ENCODE measurements around the gene PATZ1. TPM values are rescaled to one million over a fixed set of nuclear protein-coding genes. Genes with fewer than 3 reads are reported as not detected.

Gene PATZ1
- polyA plus RNA-seq, 4 donors: 37.5 to 82.6 (median 73.0) TPM

DNA sequence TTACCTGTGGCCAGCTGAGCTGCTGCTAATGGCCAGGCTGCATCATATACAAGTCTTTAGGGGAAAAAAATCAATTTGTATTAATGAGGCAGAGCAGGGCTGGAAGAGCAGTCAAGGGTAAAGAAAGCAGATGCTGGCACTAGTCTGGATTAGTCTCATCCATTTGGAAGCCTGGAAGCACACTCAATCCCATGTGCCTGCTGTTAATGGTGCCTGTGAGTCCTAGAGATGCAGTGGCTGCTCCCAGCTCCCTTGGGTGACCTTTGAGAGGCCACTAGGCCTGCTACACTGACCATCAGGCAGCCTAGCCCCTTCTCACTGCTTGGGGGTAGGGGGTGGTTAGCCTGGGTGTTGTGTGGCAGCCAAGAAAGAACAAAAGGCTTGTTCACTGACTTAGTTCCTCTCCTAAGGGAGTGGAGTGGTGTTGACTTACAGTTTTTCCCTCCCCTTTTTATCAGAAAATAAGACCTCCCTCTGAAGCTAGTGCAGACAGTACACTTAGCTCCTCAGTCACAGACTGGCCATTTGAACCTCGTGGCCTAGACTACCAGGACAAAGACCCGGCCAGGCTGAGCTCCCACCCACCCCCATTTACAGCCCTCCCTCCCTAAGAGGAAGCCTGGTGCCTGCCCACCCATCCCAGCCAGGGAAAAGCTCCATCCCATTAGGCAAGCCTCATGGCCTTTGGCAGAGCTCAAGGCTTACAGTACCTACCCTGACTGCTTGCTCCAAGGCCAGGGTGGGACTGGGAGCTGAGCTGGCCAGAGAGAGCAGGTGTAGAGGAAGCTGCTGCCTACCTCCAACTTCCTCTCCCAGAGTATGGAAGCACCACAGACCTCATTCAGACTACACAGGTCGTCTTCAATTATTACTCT, 61.6 kb downstream of the PATZ1 start:
- DNase-seq (ENCODE audit: low read depth in 4 of 4, low spot score in 3 of 4): no peak

DNA sequence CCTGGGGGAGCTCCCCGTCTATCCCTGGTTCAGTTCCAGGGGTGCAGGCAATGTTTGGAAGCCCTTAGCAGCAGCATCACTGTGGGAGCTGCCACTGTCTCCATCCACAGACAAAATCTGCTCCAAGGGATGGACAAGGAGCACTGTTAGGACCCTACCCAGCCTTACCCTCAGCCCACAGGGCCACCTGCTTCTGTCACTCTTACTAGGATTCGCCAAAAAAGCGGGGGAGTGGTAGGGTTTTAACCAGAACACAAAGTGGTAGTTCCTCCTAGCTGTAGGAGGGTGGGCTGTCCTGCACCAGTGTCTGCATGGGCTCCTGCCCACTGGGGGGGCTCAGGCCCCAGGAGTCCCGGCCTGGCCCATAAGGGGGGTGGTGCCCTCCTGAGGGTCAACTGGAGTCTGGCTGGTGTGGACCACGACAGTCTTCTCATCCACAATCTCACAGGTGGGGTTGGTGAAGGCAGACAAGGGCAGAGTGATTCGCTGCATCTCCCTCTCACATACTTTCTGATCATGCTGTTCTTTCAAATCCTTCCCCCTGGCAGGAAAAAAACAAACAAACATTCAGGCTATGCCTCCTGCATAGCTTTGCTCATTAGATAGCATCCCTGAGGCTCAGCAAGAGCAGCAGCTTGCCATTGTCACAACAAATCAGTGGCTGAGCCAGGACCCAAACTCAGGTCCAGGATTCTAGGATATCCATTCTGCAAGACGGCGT, 63.2 kb downstream of the PATZ1 start:
- DNase-seq (ENCODE audit: low read depth in 4 of 4, low spot score in 3 of 4): no peak

DNA sequence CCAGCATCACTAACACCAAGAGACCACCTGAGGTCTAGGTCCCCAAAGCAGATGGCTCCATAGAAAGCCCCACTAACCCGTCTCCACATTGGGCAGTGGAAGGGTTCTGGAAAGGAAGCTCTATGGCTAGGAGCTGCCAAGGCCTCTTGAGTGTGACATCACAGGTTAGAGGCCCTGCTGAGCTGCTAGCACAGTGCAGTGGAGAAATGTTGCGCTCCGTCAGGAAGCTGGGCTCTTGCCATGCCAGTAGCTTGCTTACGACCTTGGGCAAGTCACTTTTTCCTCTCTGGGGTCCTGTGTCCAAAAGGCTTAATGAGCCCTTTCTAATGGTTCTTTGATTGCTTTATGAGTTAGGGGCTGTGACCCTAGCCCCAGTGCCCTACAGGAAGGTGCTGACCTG, 64.4 kb downstream of the PATZ1 start:
- no peak for DNase-seq (ENCODE audit: low read depth in 4 of 4, low spot score in 3 of 4)

DNA sequence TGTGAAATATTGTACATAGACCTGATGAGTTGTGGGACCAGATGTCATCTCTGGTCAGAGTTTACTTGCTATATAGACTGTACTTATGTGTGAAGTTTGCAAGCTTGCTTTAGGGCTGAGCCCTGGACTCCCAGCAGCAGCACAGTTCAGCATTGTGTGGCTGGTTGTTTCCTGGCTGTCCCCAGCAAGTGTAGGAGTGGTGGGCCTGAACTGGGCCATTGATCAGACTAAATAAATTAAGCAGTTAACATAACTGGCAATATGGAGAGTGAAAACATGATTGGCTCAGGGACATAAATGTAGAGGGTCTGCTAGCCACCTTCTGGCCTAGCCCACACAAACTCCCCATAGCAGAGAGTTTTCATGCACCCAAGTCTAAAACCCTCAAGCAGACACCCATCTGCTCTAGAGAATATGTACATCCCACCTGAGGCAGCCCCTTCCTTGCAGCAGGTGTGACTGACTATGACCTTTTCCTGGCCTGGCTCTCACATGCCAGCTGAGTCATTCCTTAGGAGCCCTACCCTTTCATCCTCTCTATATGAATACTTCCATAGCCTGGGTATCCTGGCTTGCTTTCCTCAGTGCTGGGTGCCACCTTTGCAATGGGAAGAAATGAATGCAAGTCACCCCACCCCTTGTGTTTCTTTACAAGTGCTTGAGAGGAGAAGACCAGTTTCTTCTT, 66.2 kb downstream of the PATZ1 start:
- DNase-seq (ENCODE audit: low read depth in 4 of 4, low spot score in 3 of 4): no peak

DNA sequence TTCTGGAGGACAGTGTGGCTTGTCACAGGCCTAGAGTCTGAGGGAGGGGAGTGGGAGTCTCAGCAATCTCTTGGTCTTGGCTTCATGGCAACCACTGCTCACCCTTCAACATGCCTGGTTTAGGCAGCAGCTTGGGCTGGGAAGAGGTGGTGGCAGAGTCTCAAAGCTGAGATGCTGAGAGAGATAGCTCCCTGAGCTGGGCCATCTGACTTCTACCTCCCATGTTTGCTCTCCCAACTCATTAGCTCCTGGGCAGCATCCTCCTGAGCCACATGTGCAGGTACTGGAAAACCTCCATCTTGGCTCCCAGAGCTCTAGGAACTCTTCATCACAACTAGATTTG, 66.8 kb downstream of the PATZ1 start:
- DNase-seq (ENCODE audit: low read depth in 4 of 4, low spot score in 3 of 4): no peak

DNA sequence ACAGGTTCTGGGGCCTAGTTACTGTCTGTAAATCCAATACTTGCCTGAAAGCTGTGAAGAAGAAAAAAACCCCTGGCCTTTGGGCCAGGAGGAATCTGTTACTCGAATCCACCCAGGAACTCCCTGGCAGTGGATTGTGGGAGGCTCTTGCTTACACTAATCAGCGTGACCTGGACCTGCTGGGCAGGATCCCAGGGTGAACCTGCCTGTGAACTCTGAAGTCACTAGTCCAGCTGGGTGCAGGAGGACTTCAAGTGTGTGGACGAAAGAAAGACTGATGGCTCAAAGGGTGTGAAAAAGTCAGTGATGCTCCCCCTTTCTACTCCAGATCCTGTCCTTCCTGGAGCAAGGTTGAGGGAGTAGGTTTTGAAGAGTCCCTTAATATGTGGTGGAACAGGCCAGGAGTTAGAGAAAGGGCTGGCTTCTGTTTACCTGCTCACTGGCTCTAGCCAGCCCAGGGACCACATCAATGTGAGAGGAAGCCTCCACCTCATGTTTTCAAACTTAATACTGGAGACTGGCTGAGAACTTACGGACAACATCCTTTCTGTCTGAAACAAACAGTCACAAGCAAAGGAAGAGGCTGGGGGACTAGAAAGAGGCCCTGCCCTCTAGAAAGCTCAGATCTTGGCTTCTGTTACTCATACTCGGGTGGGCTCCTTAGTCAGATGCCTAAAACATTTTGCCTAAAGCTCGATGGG, 67.4 kb downstream of the PATZ1 start:
- DNase-seq (ENCODE audit: low read depth in 4 of 4, low spot score in 3 of 4): no peak

DNA sequence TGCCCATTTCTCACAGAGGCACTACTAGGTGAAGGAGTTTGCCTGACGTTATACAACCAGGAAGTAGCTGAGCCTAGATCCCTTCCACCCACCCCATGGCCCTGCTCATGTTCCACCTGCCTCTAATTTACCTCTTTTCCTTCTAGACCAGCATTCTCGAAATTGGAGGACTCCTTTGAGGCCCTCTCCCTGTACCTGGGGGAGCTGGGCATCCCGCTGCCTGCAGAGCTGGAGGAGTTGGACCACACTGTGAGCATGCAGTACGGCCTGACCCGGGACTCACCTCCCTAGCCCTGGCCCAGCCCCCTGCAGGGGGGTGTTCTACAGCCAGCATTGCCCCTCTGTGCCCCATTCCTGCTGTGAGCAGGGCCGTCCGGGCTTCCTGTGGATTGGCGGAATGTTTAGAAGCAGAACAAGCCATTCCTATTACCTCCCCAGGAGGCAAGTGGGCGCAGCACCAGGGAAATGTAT, 68.0 kb downstream of the PATZ1 start:
- DNase-seq (ENCODE audit: low read depth in 4 of 4, low spot score in 3 of 4): no peak

DNA sequence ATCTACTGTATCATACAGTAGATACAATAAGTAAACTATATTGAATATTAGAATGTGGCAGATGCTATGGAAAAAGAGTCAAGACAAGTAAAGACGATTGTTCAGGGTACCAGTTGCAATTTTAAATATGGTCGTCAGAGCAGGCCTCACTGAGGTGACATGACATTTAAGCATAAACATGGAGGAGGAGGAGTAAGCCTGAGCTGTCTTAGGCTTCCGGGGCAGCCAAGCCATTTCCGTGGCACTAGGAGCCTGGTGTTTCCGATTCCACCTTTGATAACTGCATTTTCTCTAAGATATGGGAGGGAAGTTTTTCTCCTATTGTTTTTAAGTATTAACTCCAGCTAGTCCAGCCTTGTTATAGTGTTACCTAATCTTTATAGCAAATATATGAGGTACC, 68.4 kb downstream of the PATZ1 start:
- DNase-seq (ENCODE audit: low read depth in 4 of 4, low spot score in 3 of 4): no peak

DNA sequence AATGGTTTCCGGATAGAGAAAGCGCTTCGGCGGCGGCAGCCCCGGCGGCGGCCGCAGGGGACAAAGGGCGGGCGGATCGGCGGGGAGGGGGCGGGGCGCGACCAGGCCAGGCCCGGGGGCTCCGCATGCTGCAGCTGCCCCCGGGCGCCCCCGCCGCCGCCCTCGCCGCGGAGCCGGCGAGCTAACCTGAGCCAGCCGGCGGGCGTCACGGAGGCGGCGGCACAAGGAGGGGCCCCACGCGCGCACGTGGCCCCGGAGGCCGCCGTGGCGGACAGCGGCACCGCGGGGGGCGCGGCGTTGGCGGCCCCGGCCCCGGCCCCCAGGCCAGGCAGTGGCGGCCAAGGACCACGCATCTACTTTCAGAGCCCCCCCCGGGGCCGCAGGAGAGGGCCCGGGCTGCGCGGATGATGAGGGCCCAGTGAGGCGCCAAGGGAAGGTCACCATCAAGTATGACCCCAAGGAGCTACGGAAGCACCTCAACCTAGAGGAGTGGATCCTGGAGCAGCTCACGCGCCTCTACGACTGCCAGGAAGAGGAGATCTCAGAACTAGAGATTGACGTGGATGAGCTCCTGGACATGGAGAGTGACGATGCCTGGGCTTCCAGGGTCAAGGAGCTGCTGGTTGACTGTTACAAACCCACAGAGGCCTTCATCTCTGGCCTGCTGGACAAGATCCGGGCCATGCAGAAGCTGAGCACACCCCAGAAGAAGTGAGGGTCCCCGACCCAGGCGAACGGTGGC, 69.5 kb downstream of the PATZ1 start:
- no peak for DNase-seq (ENCODE audit: low read depth in 4 of 4, low spot score in 3 of 4)

Other genes starting within 250 kb of the PATZ1 start
- 10 to 100 TPM in 3 of 4 donors, 1 to 10 TPM in 1; 6.4 to 29.0 (median 12.2) TPM for gene SELENOM, start 238.8 kb downstream of the PATZ1 start, polyA plus RNA-seq (ENCODE audit: insufficient read length in 4 of 4)
- gene INPP5J, start 223.4 kb downstream of the PATZ1 start, polyA plus RNA-seq (ENCODE audit: insufficient read length in 4 of 4): 1 to 10 TPM; 1.9 to 6.6 (median 4.7) TPM
- under 1 TPM; 0.07 to 0.27 (median 0.16) TPM for gene PLA2G3, start 205.8 kb downstream of the PATZ1 start, polyA plus RNA-seq (ENCODE audit: insufficient read length in 4 of 4)
- gene RNF185, start 186.2 kb downstream of the PATZ1 start, polyA plus RNA-seq (ENCODE audit: insufficient read length in 4 of 4): 10 to 100 TPM; 34.8 to 55.0 (median 53.4) TPM
- 10 to 100 TPM; 26.4 to 61.9 (median 47.8) TPM for gene LIMK2, start 134.0 kb downstream of the PATZ1 start, polyA plus RNA-seq (ENCODE audit: insufficient read length in 4 of 4)
- gene PIK3IP1, start 53.9 kb downstream of the PATZ1 start, polyA plus RNA-seq (ENCODE audit: insufficient read length in 4 of 4): 10 to 100 TPM in 3 of 4 donors, 1 to 10 TPM in 1; 8.1 to 15.1 (median 12.9) TPM
- 10 to 100 TPM; 67.1 to 93.8 (median 87.3) TPM for gene DRG1, start 53.3 kb upstream of the PATZ1 start, polyA plus RNA-seq (ENCODE audit: insufficient read length in 4 of 4)
- 10 to 100 TPM; 40.7 to 49.5 (median 46.5) TPM for gene EIF4ENIF1, start 143.5 kb upstream of the PATZ1 start, polyA plus RNA-seq (ENCODE audit: insufficient read length in 4 of 4)
- 10 to 100 TPM; 17.2 to 49.3 (median 23.6) TPM for gene SFI1, start 150.2 kb upstream of the PATZ1 start, polyA plus RNA-seq (ENCODE audit: insufficient read length in 4 of 4)